Mesenchymal stem cell (in vitro differentiated cells and primary cell): ENCODE data around the gene ARFIP1.
A peak's percentile ranks its signal among the peaks of the same experiment; 100 is the strongest.

Experiments used
- DNase-seq: peaks from one replicate; pipeline ENCODE4 v3.0.0-alpha.2; 2013
- H2AFZ ChIP-seq: one replicate; pipeline ENCODE4 v1.6.1; 2013; ENCODE audit warnings: low read depth, mild to moderate bottlenecking, control low read depth, inconsistent platforms, low read length, moderate library complexity
- H2AK5ac ChIP-seq: 2 replicates; pipeline ENCODE4 v1.6.1; 2013; ENCODE audit warnings: low read length, moderate library complexity, mild to moderate bottlenecking, inconsistent platforms; ENCODE audit not compliant: severe bottlenecking
- H2BK120ac ChIP-seq: one replicate; pipeline ENCODE4 v1.6.1; 2013; ENCODE audit warnings: low read depth, mild to moderate bottlenecking, inconsistent platforms, low read length, moderate library complexity
- H2BK12ac ChIP-seq, 2 experiments: one replicate each; pipeline ENCODE4 v1.6.1; 2013; ENCODE audit warnings: inconsistent platforms in 2 of 2, low read length in 2 of 2, mild to moderate bottlenecking in 2 of 2, moderate library complexity in 2 of 2, control low read depth in 1 of 2
- H2BK15ac ChIP-seq: one replicate; pipeline ENCODE4 v1.6.1; 2013; ENCODE audit warnings: mild to moderate bottlenecking, low read depth, inconsistent platforms; ENCODE audit not compliant: poor library complexity, severe bottlenecking
- H2BK5ac ChIP-seq: 2 replicates; pipeline ENCODE4 v1.6.1; 2013; ENCODE audit warnings: low read depth, mild to moderate bottlenecking, low read length, control low read depth, inconsistent platforms; ENCODE audit not compliant: poor library complexity, severe bottlenecking
- H3K14ac ChIP-seq, 2 experiments: one replicate each; pipeline ENCODE4 v1.6.1; 2013; ENCODE audit warnings: inconsistent platforms in 2 of 2, low read length in 2 of 2, control low read depth in 1 of 2, mild to moderate bottlenecking in 1 of 2, moderate library complexity in 1 of 2
- H3K18ac ChIP-seq, 2 experiments: one replicate each; pipeline ENCODE4 v1.6.1; 2013; ENCODE audit warnings: inconsistent platforms in 2 of 2, low read length in 2 of 2, control low read depth in 1 of 2, low read depth in 1 of 2, mild to moderate bottlenecking in 1 of 2
- H3K23ac ChIP-seq, 2 experiments: one replicate each; pipeline ENCODE4 v1.6.1; 2013; ENCODE audit warnings: inconsistent platforms in 2 of 2, low read length in 2 of 2, mild to moderate bottlenecking in 2 of 2, moderate library complexity in 2 of 2, control low read depth in 1 of 2
- H3K27ac ChIP-seq: 2 replicates; pipeline ENCODE4 v1.5.1; 2013; ENCODE audit warnings: mild to moderate bottlenecking, moderate library complexity, low read length, control low read depth, inconsistent platforms; ENCODE audit not compliant: poor library complexity, severe bottlenecking
- H3K27me3 ChIP-seq, 2 experiments: 2 replicates each; pipeline versions ENCODE4 v1.6.1 to v1.7.0; 2013; ENCODE audit warnings: low read length in 2 of 2, mild to moderate bottlenecking in 2 of 2, moderate library complexity in 2 of 2, control low read depth in 1 of 2, inconsistent platforms in 1 of 2; ENCODE audit not compliant: control insufficient read depth in 1 of 2, insufficient read depth in 1 of 2
- H3K36me3 ChIP-seq, 2 experiments: 2 replicates each; pipeline versions ENCODE4 v1.6.1 to v1.7.0; 2013; ENCODE audit warnings: low read length in 2 of 2, control low read depth in 1 of 2, inconsistent platforms in 1 of 2, low read depth in 1 of 2, mild to moderate bottlenecking in 1 of 2; ENCODE audit not compliant: insufficient read depth in 2 of 2, control insufficient read depth in 1 of 2
- H3K4ac ChIP-seq, 2 experiments: one replicate each; pipeline ENCODE4 v1.6.1; 2013; ENCODE audit warnings: inconsistent platforms in 2 of 2, low read length in 2 of 2, mild to moderate bottlenecking in 2 of 2, moderate library complexity in 2 of 2, control low read depth in 1 of 2, low read depth in 1 of 2
- H3K4me1 ChIP-seq: 2 replicates; pipeline ENCODE4 v1.6.1; 2013; ENCODE audit warnings: low read depth, low read length, control low read depth; ENCODE audit not compliant: control insufficient read depth, insufficient read depth
- H3K4me2 ChIP-seq: 2 replicates; pipeline ENCODE4 v1.6.1; 2013; ENCODE audit warnings: low read length, mild to moderate bottlenecking, inconsistent platforms; ENCODE audit not compliant: poor library complexity, severe bottlenecking
- H3K4me3 ChIP-seq, 2 experiments: 2 replicates each; pipeline versions ENCODE4 v1.5.1 to v1.7.0; 2013; ENCODE audit warnings: low read length in 2 of 2, mild to moderate bottlenecking in 2 of 2, control low read depth in 1 of 2, low read depth in 1 of 2; ENCODE audit not compliant: insufficient read depth in 1 of 2
- H3K79me1 ChIP-seq: replicated peaks from 2 replicates; pipeline ENCODE4 v1.6.1; 2013; ENCODE audit warnings: mild to moderate bottlenecking, control low read depth, low read length, inconsistent platforms; ENCODE audit not compliant: poor library complexity, severe bottlenecking
- H3K9ac ChIP-seq: 2 replicates; pipeline ENCODE4 v1.7.0; 2013; ENCODE audit warnings: mild to moderate bottlenecking, low read length, moderate library complexity
- H3K9me3 ChIP-seq: 2 replicates; pipeline ENCODE4 v1.7.0; 2013; ENCODE audit warnings: mild to moderate bottlenecking, low read length; ENCODE audit not compliant: control insufficient read depth
- H4K8ac ChIP-seq: one replicate; pipeline ENCODE4 v1.6.1; 2013; ENCODE audit warnings: inconsistent platforms, mild to moderate bottlenecking, low read length, moderate library complexity
- H4K91ac ChIP-seq: one replicate; pipeline ENCODE4 v1.6.1; 2013; ENCODE audit warnings: mild to moderate bottlenecking, low read length, inconsistent platforms
- WGBS: methylation state at CpG from one replicate; pipeline ENCODE4 v1.1.7; 2013; ENCODE audit warnings: mixed read lengths; 5-methylcytosine and 5-hydroxymethylcytosine counted together

The ARFIP1 gene

GRCh38 chr4:152735396-152735859 lies 44.3 kb upstream of the ARFIP1 start:
- H2BK5ac ChIP-seq = no peak overlapping the region
- no peak overlapping the region for H4K91ac ChIP-seq
- H3K23ac ChIP-seq = no peak overlapping the region
- H3K4me1 ChIP-seq = no peaks in the 10 kb centered on the region
- no peak overlapping the region for H2BK120ac ChIP-seq
- no peak overlapping the region for H3K18ac ChIP-seq
- no peak overlapping the region for H3K27ac ChIP-seq
- H3K14ac ChIP-seq = no peak overlapping the region
- no peak overlapping the region for H4K8ac ChIP-seq
- H3K4ac ChIP-seq = no peak overlapping the region
- no peak overlapping the region for H2AK5ac ChIP-seq
- H3K9me3 ChIP-seq = no peaks in the 10 kb centered on the region
- WGBS = 0% methylated on average over 1 of the region's 2 CpGs
- no peaks in the 10 kb centered on the region for H3K36me3 ChIP-seq
- H3K27me3 ChIP-seq = peaks cover 0 to 9% of the 10 kb centered on the region in 2 experiments
- H2BK15ac ChIP-seq = no peak overlapping the region
- no peaks in the 10 kb centered on the region for H3K79me1 ChIP-seq
- H3K4me3 ChIP-seq = no peak overlapping the region
- H2BK12ac ChIP-seq = no peak overlapping the region
- H3K4me2 ChIP-seq = no peak overlapping the region
- no peak overlapping the region for H2AFZ ChIP-seq
- H3K9ac ChIP-seq = no peak overlapping the region
- peak; percentile 19 for DNase-seq

DNA sequence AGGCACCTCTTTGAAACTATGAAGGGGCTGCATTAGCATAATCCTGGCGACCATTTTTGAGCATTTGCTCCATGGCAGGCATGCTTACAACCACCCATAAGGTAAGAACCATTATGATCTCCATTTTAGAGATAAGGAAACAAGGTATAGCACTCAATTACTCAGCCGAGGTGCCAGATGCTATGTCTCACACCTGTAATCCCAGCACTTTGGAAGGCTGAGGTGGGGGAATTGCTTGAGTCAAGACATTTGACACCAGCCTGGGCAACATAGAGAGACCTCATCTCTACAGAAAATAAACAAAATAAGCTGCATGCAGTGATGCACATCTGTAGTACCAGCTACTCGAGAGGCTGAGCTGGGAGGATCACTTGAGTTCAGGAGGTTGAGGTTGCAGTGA lies 43.8 kb upstream of the ARFIP1 start:
- Histone ChIP-seq H3K4me1 (no peaks in the 10 kb centered on the region), H2BK15ac (no peak overlapping the region), H3K27me3 (peaks cover 0 to 9% of the 10 kb centered on the region in 2 experiments), H3K14ac (no peak overlapping the region), H3K23ac (no peak overlapping the region), H3K9me3 (no peaks in the 10 kb centered on the region), H3K18ac (no peak overlapping the region), H3K27ac (no peak overlapping the region), H2BK120ac (no peak overlapping the region), H2AK5ac (no peak overlapping the region), H3K36me3 (no peaks in the 10 kb centered on the region), H3K79me1 (no peaks in the 10 kb centered on the region), H4K8ac (no peak overlapping the region), H3K4ac (no peak overlapping the region), H3K4me2 (no peak overlapping the region), H4K91ac (no peak overlapping the region), H3K4me3 (no peak overlapping the region), H3K9ac (no peak overlapping the region), H2BK12ac (no peak overlapping the region), H2AFZ (no peak overlapping the region), H2BK5ac (no peak overlapping the region)
- no peak for DNase-seq
- 50% methylated on average over 3 of the region's 3 CpGs for WGBS

- Histone ChIP-seq H3K27ac (no peak overlapping the region), H2AK5ac (no peak overlapping the region), H3K4me1 (no peaks in the 10 kb centered on the region), H3K36me3 (no peaks in the 10 kb centered on the region), H3K4me3 (no peak overlapping the region), H2BK15ac (no peak overlapping the region), H3K23ac (no peak overlapping the region), H4K91ac (no peak overlapping the region), H3K79me1 (no peaks in the 10 kb centered on the region), H3K9ac (no peak overlapping the region), H3K9me3 (no peaks in the 10 kb centered on the region), H3K18ac (no peak overlapping the region), H2BK5ac (no peak overlapping the region), H3K27me3 (peaks cover 0 to 9% of the 10 kb centered on the region in 2 experiments), H2BK120ac (no peak overlapping the region), H3K14ac (no peak overlapping the region), H3K4me2 (no peak overlapping the region), H4K8ac (no peak overlapping the region), H2BK12ac (no peak overlapping the region), H3K4ac (no peak overlapping the region), H2AFZ (no peak overlapping the region)
- DNase-seq = no peak
- WGBS = 40% methylated on average over 2 of the region's 3 CpGs
Observed at GRCh38 chr4:152738827-152739226, 40.9 kb upstream of the ARFIP1 start.

DNA sequence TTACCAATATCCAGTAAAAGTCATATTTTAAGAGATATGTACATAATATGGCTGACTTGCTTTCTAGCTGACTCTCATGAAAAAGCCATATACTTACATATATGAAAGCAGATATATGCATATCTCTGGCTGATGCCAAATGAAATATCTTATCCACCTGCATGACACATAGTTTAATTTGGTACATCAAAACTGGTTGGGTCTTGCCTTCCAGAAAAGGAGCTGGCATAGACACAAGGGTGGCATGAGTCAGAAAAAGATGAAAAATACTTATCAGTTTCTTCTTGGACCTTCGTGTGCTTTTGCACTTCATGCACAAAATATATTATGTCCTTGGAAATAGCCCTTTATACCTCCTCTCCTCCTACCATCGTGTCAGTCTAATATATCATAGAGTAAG lies 32.3 kb upstream of the ARFIP1 start:
- Histone ChIP-seq H3K4ac (no peak overlapping the region), H3K4me2 (no peak overlapping the region), H3K9ac (no peak overlapping the region), H2BK5ac (no peak overlapping the region), H3K9me3 (no peaks in the 10 kb centered on the region), H3K36me3 (no peaks in the 10 kb centered on the region), H2BK120ac (no peak overlapping the region), H2AFZ (no peak overlapping the region), H3K79me1 (no peaks in the 10 kb centered on the region), H3K23ac (no peak overlapping the region), H3K4me3 (no peak overlapping the region), H4K8ac (no peak overlapping the region), H2AK5ac (no peak overlapping the region), H3K27me3 (peaks cover 0 to 7% of the 10 kb centered on the region in 2 experiments), H3K14ac (no peak overlapping the region), H3K27ac (no peak overlapping the region), H2BK15ac (no peak overlapping the region), H2BK12ac (no peak overlapping the region), H3K4me1 (no peaks in the 10 kb centered on the region), H4K91ac (no peak overlapping the region), H3K18ac (no peak overlapping the region)
- no peak for DNase-seq
- 70% methylated on average over 2 of the region's 2 CpGs for WGBS
